GM12872 (cell line): Measurements from ENCODE around the gene WDR93.
A peak's percentile ranks its signal among the peaks of the same experiment; 100 is the strongest.

Source experiments
- TF ChIP-seq, protein P1 (sequence below): IDR thresholded peaks from 3 replicates; pipeline ENCODE4 v1.5.1; 2011; ENCODE audit warnings: low read depth, mild to moderate bottlenecking, low read length, moderate library complexity; ENCODE audit not compliant: insufficient read depth

Gene WDR93

DNA sequence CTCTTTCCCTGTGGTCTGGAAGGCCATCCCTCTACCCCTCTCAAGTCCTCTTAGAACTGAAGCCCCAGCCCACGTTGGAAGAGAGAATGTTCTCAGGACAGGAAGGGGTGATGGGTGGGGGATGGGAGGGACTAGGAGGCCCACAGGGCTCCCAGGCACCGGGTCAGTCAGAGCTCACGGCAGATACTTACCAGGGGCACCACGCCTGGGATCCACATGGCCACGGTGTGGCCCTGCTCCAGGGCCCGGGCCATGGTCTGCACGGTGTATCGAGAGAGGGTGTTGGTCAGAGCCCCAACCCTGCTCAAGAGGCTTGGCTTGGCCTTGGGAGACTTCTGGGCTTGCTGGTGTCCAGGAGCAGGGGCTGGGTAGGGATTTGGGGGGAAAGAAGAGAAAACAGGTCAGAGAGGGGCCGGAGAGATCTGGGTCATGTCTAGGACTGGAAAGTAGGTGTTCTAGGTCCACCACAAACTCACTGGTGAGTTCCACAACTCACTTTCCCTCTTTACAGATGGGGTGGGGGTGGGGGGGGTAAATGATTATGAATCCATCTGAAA is 21.2 kb upstream of the WDR93 start:
- TF ChIP-seq, protein P1, sequence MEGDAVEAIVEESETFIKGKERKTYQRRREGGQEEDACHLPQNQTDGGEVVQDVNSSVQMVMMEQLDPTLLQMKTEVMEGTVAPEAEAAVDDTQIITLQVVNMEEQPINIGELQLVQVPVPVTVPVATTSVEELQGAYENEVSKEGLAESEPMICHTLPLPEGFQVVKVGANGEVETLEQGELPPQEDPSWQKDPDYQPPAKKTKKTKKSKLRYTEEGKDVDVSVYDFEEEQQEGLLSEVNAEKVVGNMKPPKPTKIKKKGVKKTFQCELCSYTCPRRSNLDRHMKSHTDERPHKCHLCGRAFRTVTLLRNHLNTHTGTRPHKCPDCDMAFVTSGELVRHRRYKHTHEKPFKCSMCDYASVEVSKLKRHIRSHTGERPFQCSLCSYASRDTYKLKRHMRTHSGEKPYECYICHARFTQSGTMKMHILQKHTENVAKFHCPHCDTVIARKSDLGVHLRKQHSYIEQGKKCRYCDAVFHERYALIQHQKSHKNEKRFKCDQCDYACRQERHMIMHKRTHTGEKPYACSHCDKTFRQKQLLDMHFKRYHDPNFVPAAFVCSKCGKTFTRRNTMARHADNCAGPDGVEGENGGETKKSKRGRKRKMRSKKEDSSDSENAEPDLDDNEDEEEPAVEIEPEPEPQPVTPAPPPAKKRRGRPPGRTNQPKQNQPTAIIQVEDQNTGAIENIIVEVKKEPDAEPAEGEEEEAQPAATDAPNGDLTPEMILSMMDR, result no peak

DNA sequence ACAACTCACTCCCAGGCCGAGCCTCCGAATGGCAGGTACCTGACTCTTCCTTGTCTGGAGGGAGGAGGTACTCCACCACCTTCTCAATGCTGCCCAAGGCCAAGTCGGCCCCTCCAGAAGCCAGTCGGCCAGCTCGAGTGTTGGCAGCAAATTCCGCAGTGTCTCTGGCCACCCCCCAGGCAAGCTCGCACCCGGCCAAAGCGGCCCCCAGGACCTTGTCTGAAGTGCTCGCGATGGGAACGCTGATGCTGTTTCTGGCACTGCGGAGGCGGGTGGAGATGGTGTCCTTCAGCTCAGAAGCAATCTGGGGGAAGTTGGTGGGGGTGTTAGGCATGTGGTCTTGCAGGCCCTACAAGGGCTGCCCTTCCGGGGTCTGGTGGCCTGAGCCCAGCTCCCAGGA is 20.7 kb upstream of the WDR93 start:
- TF ChIP-seq, protein P1, result no peak

DNA sequence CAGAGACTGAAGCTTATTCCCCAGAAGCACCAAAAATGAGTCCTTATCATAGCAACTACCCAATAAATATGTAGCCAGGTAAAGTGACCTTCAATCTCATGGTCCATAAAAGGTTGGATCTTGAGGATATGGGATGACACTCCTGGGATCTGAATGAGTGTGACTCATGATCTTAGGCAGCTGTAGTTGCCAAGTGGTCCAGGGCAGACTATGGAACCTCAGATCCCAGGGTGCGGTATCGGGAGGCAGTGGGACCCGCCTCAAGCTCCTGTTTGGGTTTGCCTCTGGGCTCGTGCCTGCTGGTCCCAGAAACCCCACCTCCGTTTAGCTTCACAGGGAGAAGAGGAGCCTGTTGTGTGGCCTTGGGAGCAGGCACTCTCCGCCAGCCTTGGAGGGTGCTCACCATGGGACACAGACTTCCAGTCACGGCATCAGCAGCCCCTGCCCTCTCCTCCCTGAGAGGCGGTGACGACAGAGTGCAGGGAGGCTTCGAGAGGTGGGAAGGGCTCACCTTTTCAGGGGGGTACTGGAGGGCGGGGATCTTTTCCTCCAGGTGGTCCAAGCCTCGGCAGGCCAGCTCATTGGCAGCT is 19.5 kb upstream of the WDR93 start:
- TF ChIP-seq, protein P1, result no peak

- TF ChIP-seq, protein P1, result no peak
Measured at GRCh38 chr15:89671687-89672086, 18.9 kb upstream of the WDR93 start.

- TF ChIP-seq, protein P1, result no peak
Measured at GRCh38 chr15:89672221-89673164, 18.1 kb upstream of the WDR93 start.

- TF ChIP-seq, protein P1, result peak; percentile 84
Measured at GRCh38 chr15:89673165-89673512, 17.5 kb upstream of the WDR93 start.

DNA sequence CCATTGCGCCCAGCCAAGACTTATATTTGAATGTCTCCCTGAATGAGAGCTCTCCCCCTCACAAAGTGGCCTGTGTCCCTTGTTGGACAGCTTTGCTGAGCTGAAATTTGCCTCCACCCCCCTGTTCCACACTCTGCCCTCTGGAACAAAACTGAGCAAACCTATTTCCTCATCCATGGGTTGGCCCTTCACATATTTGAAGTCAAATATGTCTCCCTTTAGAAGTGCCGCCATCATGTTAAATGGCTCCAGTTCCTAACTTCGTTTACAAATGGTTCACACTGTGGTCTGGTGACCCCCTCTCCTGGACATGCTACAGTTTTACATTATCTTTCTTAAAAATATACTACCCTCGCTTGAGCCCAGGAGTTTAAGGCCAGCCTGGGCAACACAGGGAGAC is 16.1 kb upstream of the WDR93 start:
- TF ChIP-seq, protein P1, result no peak
